ENCODE data around the gene DERL2. TPM values are rescaled to one million over a fixed set of nuclear protein-coding genes. Genes with fewer than 3 reads are reported as not detected.

DERL2 gene
- total and polyA plus RNA-seq, 9 of the 15 experiments (the other 6 are each of a cell fraction or from before 2014, with no cell fraction given), result 11.5 to 105 (median 30.7) TPM

DNA sequence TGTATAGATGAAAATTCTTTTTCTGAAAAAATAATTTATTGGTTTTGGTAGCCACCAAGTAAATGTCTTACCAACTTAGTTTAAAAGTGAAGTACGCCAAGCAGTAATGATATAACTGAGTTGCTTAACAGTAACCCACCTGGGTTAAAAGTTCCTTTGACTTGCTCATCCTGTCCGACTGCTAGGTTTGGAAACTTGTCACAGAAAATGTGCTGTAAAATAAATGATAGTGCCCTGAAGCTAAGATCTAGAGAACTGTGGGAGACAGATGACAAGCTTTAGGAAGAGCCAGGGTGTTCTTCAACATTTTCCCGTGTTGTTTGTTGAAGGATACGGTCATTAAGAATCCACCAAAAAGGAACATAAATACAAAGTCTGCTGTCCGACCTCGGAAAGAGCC, 5.0 kb downstream of the DERL2 start:
- Histone ChIP-seq H3K36me3 (ENCODE audit: control insufficient read depth, insufficient read depth, low read length) (peaks cover 82% of the 10 kb centered on the region), H3K79me2 (ENCODE audit: control insufficient read depth, insufficient read depth, low read length) (peaks cover 22% of the 10 kb centered on the region)

More for the DNA sequence above, 5.0 kb downstream of the DERL2 start:
- no peaks in the 10 kb centered on the region for H3K9me3 ChIP-seq (replicated peaks; ENCODE audit: control insufficient read depth, insufficient read depth, low read depth, low read length)
- H3K27ac ChIP-seq (ENCODE audit: extremely low read depth, low read depth, low read length), result no peak overlapping the region
- no peaks in the 10 kb centered on the region; the same call in 1 of the 2 replicates for H4K20me1 ChIP-seq (replicated peaks; ENCODE audit: control insufficient read depth, insufficient read depth, low read length)
- no TSS peak for BruUV-seq (replicated peaks)
- POLR2A ChIA-PET, result no interaction called here
- no peaks in the 10 kb centered on the region for H3K9me1 ChIP-seq (ENCODE audit: control insufficient read depth, insufficient read depth, low read length)
- 93% methylated on average over 6 of the region's 6 CpGs for WGBS (ENCODE audit: insufficient coverage, low coverage, missing lambda C conversion rate)
- intact Hi-C loops (cut with micrococcal nuclease) (no loop called here), in situ Hi-C loops (cut with MboI) (no loop called here)
- no peak overlapping the region for H3K4me2 ChIP-seq (ENCODE audit: insufficient read depth, low read length)
- no peak overlapping the region for H3K9ac ChIP-seq (ENCODE audit: insufficient read depth in 1 of 2, low read depth in 2 of 2, low read length in 2 of 2)
- FAIRE-seq, result no peak
- H3K4me3 ChIP-seq, result no peak overlapping the region
- no peak overlapping the region for H2AFZ ChIP-seq (ENCODE audit: low read depth, low read length)
- ATAC-seq, result no peak
- no peak for TF ChIP-seq FOXA3 (CRISPR knock-in tag; conservative IDR thresholded peaks at IDR 0.05 in 1 of 2, IDR thresholded peaks at IDR 0.05 in 1 of 2)
- TF ChIP-seq HDAC1 (IDR thresholded peaks at IDR 0.05), result no peak
- TF ChIP-seq, protein P1, sequence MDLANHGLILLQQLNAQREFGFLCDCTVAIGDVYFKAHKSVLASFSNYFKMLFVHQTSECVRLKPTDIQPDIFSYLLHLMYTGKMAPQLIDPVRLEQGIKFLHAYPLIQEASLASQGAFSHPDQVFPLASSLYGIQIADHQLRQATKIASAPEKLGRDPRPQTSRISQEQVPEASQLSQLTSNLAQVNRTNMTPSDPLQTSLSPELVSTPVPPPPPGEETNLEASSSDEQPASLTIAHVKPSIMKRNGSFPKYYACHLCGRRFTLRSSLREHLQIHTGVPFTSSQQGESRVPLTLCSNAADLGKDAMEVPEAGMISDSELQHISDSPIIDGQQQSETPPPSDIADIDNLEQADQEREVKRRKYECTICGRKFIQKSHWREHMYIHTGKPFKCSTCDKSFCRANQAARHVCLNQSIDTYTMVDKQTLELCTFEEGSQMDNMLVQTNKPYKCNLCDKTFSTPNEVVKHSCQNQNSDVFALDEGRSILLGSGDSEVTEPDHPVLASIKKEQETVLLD (IDR thresholded peaks at IDR 0.05), result no peak
- TF ChIP-seq DDX20 (tag; IDR thresholded peaks at IDR 0.05; ENCODE audit: low read depth), result no peak
- TF ChIP-seq, protein P2, sequence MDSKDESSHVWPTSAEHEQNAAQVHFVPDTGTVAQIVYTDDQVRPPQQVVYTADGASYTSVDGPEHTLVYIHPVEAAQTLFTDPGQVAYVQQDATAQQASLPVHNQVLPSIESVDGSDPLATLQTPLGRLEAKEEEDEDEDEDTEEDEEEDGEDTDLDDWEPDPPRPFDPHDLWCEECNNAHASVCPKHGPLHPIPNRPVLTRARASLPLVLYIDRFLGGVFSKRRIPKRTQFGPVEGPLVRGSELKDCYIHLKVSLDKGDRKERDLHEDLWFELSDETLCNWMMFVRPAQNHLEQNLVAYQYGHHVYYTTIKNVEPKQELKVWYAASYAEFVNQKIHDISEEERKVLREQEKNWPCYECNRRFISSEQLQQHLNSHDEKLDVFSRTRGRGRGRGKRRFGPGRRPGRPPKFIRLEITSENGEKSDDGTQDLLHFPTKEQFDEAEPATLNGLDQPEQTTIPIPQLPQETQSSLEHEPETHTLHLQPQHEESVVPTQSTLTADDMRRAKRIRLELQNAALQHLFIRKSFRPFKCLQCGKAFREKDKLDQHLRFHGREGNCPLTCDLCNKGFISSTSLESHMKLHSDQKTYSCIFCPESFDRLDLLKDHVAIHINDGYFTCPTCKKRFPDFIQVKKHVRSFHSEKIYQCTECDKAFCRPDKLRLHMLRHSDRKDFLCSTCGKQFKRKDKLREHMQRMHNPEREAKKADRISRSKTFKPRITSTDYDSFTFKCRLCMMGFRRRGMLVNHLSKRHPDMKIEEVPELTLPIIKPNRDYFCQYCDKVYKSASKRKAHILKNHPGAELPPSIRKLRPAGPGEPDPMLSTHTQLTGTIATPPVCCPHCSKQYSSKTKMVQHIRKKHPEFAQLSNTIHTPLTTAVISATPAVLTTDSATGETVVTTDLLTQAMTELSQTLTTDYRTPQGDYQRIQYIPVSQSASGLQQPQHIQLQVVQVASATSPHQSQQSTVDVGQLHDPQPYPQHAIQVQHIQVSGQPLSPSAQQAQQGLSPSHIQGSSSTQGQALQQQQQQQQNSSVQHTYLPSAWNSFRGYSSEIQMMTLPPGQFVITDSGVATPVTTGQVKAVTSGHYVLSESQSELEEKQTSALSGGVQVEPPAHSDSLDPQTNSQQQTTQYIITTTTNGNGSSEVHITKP (IDR thresholded peaks at IDR 0.05; ENCODE audit: partially characterized antibody), result no peak
- no peak for TF ChIP-seq SLC30A9 (CRISPR knock-in tag; IDR thresholded peaks at IDR 0.05)
- TF ChIP-seq GTF2A2 (tag; IDR thresholded peaks at IDR 0.05), result no peak
- no peak for TF ChIP-seq ZNF695 (CRISPR knock-in tag; IDR thresholded peaks at IDR 0.05)
- TF ChIP-seq MTF1 (CRISPR knock-in tag; IDR thresholded peaks at IDR 0.05; ENCODE audit: borderline replicate concordance), result no peak
- TF ChIP-seq MXI1 (IDR thresholded peaks at IDR 0.05; ENCODE audit: low read depth, low read length), result no peak
- TF ChIP-seq GATAD2B (IDR thresholded peaks at IDR 0.05; ENCODE audit: borderline replicate concordance), result no peak
- TF ChIP-seq ZNF274 (IDR thresholded peaks at IDR 0.05; ENCODE audit: borderline replicate concordance, low read depth, low read length), result no peak
- TF ChIP-seq, protein P3, sequence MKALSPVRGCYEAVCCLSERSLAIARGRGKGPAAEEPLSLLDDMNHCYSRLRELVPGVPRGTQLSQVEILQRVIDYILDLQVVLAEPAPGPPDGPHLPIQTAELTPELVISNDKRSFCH (CRISPR knock-in tag; IDR thresholded peaks at IDR 0.05), result no peak
- TF ChIP-seq, protein P3 (tag; IDR thresholded peaks at IDR 0.05), result no peak
- TF ChIP-seq SNIP1 (IDR thresholded peaks at IDR 0.05; ENCODE audit: low read depth), result no peak
- TF ChIP-seq, protein P4, sequence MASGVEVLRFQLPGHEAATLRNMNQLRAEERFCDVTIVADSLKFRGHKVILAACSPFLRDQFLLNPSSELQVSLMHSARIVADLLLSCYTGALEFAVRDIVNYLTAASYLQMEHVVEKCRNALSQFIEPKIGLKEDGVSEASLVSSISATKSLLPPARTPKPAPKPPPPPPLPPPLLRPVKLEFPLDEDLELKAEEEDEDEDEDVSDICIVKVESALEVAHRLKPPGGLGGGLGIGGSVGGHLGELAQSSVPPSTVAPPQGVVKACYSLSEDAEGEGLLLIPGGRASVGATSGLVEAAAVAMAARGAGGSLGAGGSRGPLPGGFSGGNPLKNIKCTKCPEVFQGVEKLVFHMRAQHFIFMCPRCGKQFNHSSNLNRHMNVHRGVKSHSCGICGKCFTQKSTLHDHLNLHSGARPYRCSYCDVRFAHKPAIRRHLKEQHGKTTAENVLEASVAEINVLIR (CRISPR knock-in tag; IDR thresholded peaks at IDR 0.05), result no peak
- H3K27me3 ChIP-seq (ENCODE audit: control insufficient read depth in 2 of 2, insufficient read depth in 2 of 2, low read length in 2 of 2), result no peaks in the 10 kb centered on the region
- H3K4me1 ChIP-seq (replicated peaks in 1 of 2; ENCODE audit: control insufficient read depth in 2 of 2, insufficient read depth in 2 of 2, low read length in 2 of 2), result peaks cover 0 to 8% of the 10 kb centered on the region in 2 experiments; a peak in 1 of 5 replicates
- CTCF ChIA-PET (ENCODE audit: low intra/inter-chr PET ratio), result no interaction called here
- DNase-seq (ENCODE audit: extremely low read depth in 1 of 4, low spot score in 3 of 4), result no peak
